Pancreas (tissue), 10 donors: Measurements from ENCODE around the gene SLITRK2. TPM values are rescaled to one million over a fixed set of nuclear protein-coding genes. Genes with fewer than 3 reads are reported as not detected.
A peak's percentile ranks its signal among the peaks of the same experiment; 100 is the strongest.

Experiments used
- ATAC-seq, 4 donors: fragments of 200-7000 bp; cut with Tn5 transposase; one replicate each; pipeline versions ENCODE4 v1.8.0 to v1.9.1; 2020; ENCODE audit warnings: mild to moderate bottlenecking in 4 of 4, moderate library complexity in 4 of 4
- DNase-seq, 6 donors: peaks; one replicate each; pipeline ENCODE4 v3.0.0-alpha.2; 2020
- FAIRE-seq: peaks from 2 replicates; lab custom pipeline; 2012; peaks lifted over from hg19 to GRCh38; lab: Jason Lieb, UNC
- H3K27ac ChIP-seq, 4 donors: fragments of 200-600 bp; sonication (generic); 1 replicate in 3 of 4; 2 replicates in 1 of 4; pipeline versions ENCODE4 v1.5.0 to v1.8.0; 2020
- H3K27me3 ChIP-seq, 4 donors: fragments of 200-600 bp; one replicate each; pipeline ENCODE4 v1.8.0; 2021
- H3K36me3 ChIP-seq, 3 donors: fragments of 200-600 bp; sonication (generic) in 1 of 3; one replicate each; pipeline versions ENCODE4 v1.5.0 to v1.8.0; 2020 to 2021
- H3K4me1 ChIP-seq, 3 donors: fragments of 200-600 bp; one replicate each; pipeline ENCODE4 v1.8.0; 2021
- H3K4me3 ChIP-seq, 4 donors: fragments of 200-600 bp; sonication (generic) in 2 of 4; one replicate each; pipeline versions ENCODE4 v1.5.0 to v1.8.0; 2020 to 2021
- H3K9me3 ChIP-seq, 4 donors: fragments of 200-600 bp; one replicate each; pipeline ENCODE4 v1.8.0; 2021
- WGBS, 2 donors: extraction: QIAGEN DNeasy Blood & Tissue Kit; methylation state at CpG; one replicate each; pipeline ENCODE4 v1.1.7; 2013; 5-methylcytosine and 5-hydroxymethylcytosine counted together
- intact Hi-C, 3 donors: fragments of 100-400 bp; cut with DNase I; formaldehyde crosslinking; loops; one replicate each; pipeline versions ENCODE4 v1.11.1 to v1.14.2; 2022
- polyA plus RNA-seq, 2 donors: library from polyadenylated mRNA; stranded (reverse); fragments of 200-250 nt; gene quantifications; one replicate each; pipeline ENCODE4 v1.2.3, GENCODE V29; 2013
- total RNA-seq, 6 donors: library from RNA; stranded (reverse); fragmentation: NEBNext Ultra II Directional in 4 of 6; extraction: Animal tissue kit (Norgen Biotek cat#: 25700) in 4 of 6; gene quantifications; one replicate each; pipeline versions ENCODE4 v1.2.1 to v1.2.4, GENCODE V29; 2021 to 2023
- TF ChIP-seq, protein P1 (sequence below), 4 donors: fragments of 200-600 bp; sonication (generic) in 3 of 4; IDR thresholded peaks; one replicate each; pipeline versions ENCODE4 v1.5.0 to v1.8.0; 2021; ENCODE audit warnings: antibody characterized with exemption in 4 of 4
- donor health status: healthy with polysubstance abuse.
- donor health status: DM: no; HTN: no; CAD: no; lungs with moderate emphysema.
- donor health status: DM: no; HTN: no; CAD: no.
- donor health status: control.
- donor health status: control.
- donor health status: Bipolar disorder and iron deficiency.
- donor health status: DM: yes; HTN: yes; CAD: no.
- donor health status: DM: no; HTN: no; CAD: no.
- donor health status: DM: no; HTN: no; CAD: no.
- donor health status: DM: yes; HTN: yes; CAD: no.

SLITRK2 gene
- total and polyA plus RNA-seq, 8 donors: 0.03 to 0.67 (median 0.28) TPM

DNA sequence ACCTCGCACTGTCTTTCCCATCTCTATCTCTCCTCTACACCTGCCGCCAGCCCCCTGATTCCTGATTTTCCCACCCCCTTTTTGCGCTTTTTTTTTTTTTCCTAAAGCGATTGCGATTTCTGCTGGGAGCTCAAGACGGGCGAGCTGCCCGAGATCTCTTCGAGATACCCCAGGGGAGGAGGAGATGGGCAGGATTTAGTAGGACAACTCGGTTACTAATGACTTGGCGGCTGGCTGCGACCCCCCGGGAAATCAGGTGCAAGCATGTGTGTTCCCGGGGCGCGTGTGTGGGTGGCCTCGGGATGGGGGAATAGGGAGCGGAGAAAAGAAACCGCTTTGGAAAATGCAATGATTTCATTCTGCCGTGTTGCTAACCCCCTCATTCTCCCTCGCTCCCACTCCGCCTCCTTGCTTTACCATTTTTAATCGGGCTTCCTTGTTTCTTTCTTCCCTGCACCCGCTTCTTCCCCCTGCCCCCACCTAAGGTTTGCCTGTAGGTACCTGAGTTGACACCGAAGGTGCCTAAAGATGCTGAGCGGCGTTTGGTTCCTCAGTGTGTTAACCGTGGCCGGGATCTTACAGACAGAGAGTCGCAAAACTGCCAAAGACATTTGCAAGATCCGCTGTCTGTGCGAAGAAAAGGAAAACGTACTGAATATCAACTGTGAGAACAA lies 4.4 kb downstream of the SLITRK2 start:
- Histone ChIP-seq H3K27ac (no peak overlapping the region), H3K36me3 (no peaks in the 10 kb centered on the region), H3K9me3 (no peaks in the 10 kb centered on the region), H3K4me1 (no peaks in the 10 kb centered on the region), H3K4me3 (no peak overlapping the region), H3K27me3 (peaks cover 0 to 18% (median 0%) of the 10 kb centered on the region in 4 donors)
- 56 to 76% methylated on average over 33 of the region's 33 CpGs for WGBS, 2 donors
- FAIRE-seq: no peak
- TF ChIP-seq, protein P1, sequence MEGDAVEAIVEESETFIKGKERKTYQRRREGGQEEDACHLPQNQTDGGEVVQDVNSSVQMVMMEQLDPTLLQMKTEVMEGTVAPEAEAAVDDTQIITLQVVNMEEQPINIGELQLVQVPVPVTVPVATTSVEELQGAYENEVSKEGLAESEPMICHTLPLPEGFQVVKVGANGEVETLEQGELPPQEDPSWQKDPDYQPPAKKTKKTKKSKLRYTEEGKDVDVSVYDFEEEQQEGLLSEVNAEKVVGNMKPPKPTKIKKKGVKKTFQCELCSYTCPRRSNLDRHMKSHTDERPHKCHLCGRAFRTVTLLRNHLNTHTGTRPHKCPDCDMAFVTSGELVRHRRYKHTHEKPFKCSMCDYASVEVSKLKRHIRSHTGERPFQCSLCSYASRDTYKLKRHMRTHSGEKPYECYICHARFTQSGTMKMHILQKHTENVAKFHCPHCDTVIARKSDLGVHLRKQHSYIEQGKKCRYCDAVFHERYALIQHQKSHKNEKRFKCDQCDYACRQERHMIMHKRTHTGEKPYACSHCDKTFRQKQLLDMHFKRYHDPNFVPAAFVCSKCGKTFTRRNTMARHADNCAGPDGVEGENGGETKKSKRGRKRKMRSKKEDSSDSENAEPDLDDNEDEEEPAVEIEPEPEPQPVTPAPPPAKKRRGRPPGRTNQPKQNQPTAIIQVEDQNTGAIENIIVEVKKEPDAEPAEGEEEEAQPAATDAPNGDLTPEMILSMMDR (IDR thresholded peaks at IDR 0.05): no peak
- no peak for ATAC-seq
- DNase-seq: no peak
- intact Hi-C loops: loop anchor here in 1 of 3 donors (10.0 kb wide), 1 partner anchor 373 kb away; no protein-coding TSS in a partner anchor

DNA sequence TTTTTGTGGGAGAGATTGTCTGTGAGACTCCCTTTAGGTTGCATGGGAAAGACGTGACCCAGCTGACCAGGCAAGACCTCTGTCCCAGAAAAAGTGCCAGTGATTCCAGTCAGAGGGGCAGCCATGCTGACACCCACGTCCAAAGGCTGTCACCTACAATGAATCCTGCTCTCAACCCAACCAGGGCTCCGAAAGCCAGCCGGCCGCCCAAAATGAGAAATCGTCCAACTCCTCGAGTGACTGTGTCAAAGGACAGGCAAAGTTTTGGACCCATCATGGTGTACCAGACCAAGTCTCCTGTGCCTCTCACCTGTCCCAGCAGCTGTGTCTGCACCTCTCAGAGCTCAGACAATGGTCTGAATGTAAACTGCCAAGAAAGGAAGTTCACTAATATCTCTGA lies 5.5 kb downstream of the SLITRK2 start:
- Histone ChIP-seq H3K4me1 (no peaks in the 10 kb centered on the region), H3K27me3 (peaks cover 0 to 18% (median 0%) of the 10 kb centered on the region in 4 donors), H3K36me3 (no peaks in the 10 kb centered on the region), H3K27ac (no peak overlapping the region), H3K4me3 (no peak overlapping the region), H3K9me3 (no peaks in the 10 kb centered on the region)
- 75 to 82% methylated on average over 7 of the region's 7 CpGs for WGBS, 2 donors
- DNase-seq (peak in 1 of 6 donors; percentile 36), ATAC-seq (no peak), FAIRE-seq (no peak)
- intact Hi-C loops: loop anchor here in 1 of 3 donors (10.0 kb wide), 1 partner anchor 372 kb away; no protein-coding TSS in a partner anchor
- TF ChIP-seq, protein P1 (IDR thresholded peaks at IDR 0.05): no peak

DNA sequence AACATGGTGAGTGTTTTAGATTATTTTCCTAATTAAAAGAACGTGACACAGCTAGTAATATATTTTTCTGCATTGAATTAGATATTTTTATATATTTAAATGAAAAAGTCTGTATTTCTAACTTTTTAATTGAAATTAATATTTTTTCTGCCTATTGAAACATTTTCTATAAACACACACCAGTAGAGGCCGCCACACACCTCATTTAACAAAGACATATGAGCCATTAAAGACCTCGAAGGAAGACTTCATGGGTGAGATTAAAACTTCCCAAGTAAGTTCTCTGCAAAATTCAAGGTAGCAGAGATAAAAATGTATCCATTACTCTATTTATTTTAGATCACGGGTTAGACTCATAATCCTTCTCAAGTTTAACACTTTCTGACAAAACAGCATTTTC lies 8.3 kb downstream of the SLITRK2 start:
- Histone ChIP-seq H3K36me3 (no peaks in the 10 kb centered on the region), H3K27me3 (peaks cover 0 to 8% (median 0%) of the 10 kb centered on the region in 4 donors), H3K9me3 (no peaks in the 10 kb centered on the region), H3K27ac (no peak overlapping the region), H3K4me1 (no peaks in the 10 kb centered on the region), H3K4me3 (no peak overlapping the region)
- WGBS, 2 donors: 2% methylated on average over 4 of the region's 4 CpGs
- TF ChIP-seq, protein P1 (IDR thresholded peaks at IDR 0.05): peak in 1 of 4 donors; percentile 11
- peak in 1 of 6 donors; percentile 23 for DNase-seq
- no peak for ATAC-seq
- peak; percentile 76 for FAIRE-seq
- intact Hi-C loops: loop anchor here in 1 of 3 donors (10.0 kb wide), 1 partner anchor 369 kb away; no protein-coding TSS in a partner anchor

DNA sequence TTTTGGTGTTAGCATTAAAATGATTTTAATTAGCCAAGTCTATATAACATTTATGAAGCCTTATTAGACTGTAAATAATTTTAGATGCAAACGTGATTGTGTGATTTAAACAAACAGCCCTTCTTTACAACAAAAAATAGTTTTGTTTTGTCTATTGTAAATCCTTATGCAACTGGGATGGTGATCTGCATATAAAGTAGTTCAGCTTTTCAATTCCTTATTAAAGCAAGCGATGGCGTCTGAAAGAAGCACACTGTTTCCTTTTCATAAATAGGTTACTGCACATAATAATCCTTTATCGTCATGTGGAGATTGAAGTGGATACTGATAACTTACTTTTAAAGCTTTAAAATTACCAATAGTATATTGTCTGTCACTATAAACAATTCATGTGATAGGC lies 8.8 kb downstream of the SLITRK2 start:
- no peak for ATAC-seq
- TF ChIP-seq, protein P1 (IDR thresholded peaks at IDR 0.05): no peak

DNA sequence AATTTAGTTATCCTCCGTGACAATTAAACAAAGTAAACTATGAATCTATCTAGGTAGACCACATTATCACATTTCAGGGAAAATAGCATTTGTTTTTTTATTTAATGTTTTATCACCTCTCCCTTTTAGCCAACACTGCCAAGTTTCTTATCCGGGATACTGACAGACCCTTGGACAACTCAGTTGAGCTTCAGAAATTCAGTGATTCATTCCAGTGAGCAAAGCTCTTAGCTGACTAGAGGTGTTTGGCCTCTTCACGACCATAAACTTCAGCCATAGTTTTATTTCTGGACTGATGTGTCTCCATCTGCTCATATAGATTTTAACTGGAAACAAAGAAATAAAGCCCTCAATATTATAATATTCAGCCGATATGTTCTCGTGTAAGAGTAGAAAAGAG lies 15.2 kb downstream of the SLITRK2 start:
- FAIRE-seq (no peak), DNase-seq (no peak), ATAC-seq (no peak)
- TF ChIP-seq, protein P1 (IDR thresholded peaks at IDR 0.05): no peak
- H3K36me3 ChIP-seq: no peaks in the 10 kb centered on the region
- H3K4me1 ChIP-seq: no peaks in the 10 kb centered on the region
- no peaks in the 10 kb centered on the region for H3K27me3 ChIP-seq
- intact Hi-C loops: no loop called here
- no peak overlapping the region for H3K4me3 ChIP-seq
- H3K9me3 ChIP-seq: no peaks in the 10 kb centered on the region
- no peak overlapping the region for H3K27ac ChIP-seq
- WGBS, 2 donors: 48% methylated on average over 5 of the region's 5 CpGs

More for the DNA sequence above, 8.8 kb downstream of the SLITRK2 start:
- 48 to 63% methylated on average over 4 of the region's 4 CpGs for WGBS, 2 donors
- Histone ChIP-seq H3K36me3 (no peaks in the 10 kb centered on the region), H3K27ac (no peak overlapping the region), H3K9me3 (no peaks in the 10 kb centered on the region), H3K4me3 (no peak overlapping the region), H3K27me3 (peaks cover 0 to 8% (median 0%) of the 10 kb centered on the region in 4 donors), H3K4me1 (no peaks in the 10 kb centered on the region)
- DNase-seq (no peak), FAIRE-seq (no peak)
- intact Hi-C loops: loop anchor here in 1 of 3 donors (10.0 kb wide), 1 partner anchor 368 kb away; no protein-coding TSS in a partner anchor
